SH-SY5Y (cell line): ENCODE measurements around the gene FFAR1.

Source experiments
- GATA2 ChIP-seq: IDR thresholded peaks from 2 replicates; pipeline ENCODE4 v1.6.1; 2011; ENCODE audit warnings: mild to moderate bottlenecking, low read depth, low read length
- GATA3 ChIP-seq: IDR thresholded peaks from 2 replicates; pipeline ENCODE4 v1.6.1; 2011; ENCODE audit warnings: low read depth, mild to moderate bottlenecking, low read length, moderate library complexity

DNA sequence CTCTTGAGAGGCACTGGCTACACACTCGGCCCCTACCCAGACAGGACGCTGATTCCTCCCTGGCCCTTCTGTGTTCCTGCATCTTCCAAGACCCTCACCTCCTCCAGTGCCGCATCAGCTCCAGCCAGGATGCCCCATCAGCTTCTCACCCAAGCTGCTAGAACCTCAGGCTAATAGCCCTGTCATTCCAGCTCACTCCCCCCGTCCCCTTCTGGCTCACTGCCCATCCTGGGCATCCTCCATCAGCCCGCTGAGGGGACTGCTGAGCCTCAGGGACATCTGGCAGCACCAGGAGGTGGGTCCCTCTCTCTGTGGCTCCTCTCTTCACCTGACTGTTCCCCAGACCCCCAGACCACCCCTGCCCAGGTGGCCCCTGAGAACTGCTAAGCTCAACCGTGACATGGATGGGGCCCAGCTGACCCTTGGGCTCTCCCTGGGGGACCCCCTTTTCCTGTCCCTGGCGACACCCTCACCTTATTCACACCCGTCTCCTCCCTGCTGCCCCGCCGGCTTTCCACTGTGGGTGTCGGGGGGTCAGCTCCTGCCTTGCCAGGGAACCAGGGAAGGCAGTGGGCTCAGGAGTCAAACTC, 15.4 kb downstream of the FFAR1 start:
- TF ChIP-seq GATA2 (no peak), GATA3 (no peak)
